Measurements from ENCODE around the gene PIK3IP1. TPM values are rescaled to one million over a fixed set of nuclear protein-coding genes. Genes with fewer than 3 reads are reported as not detected.

The PIK3IP1 gene
- total RNA-seq: 10 to 100 TPM; 25.4 to 47.1 TPM
- polyA plus RNA-seq: 10 to 100 TPM; 11.5 to 34.0 TPM
- long read RNA-seq, donor 1, partial matches to known transcripts: 0 of 4 reads
- long read RNA-seq, donor 1, other reads (novel, unspliced or antisense): 0 of 4 reads
- long read RNA-seq, donor 2, partial matches to known transcripts: 0 of 3 reads
- long read RNA-seq, donor 2, other reads (novel, unspliced or antisense): 0 of 3 reads
- long read RNA-seq, donor 3, partial matches to known transcripts: 0 of 2 reads
- long read RNA-seq, donor 3, other reads (novel, unspliced or antisense): 0 of 2 reads
- long read RNA-seq, donor 4: 0 reads
- long read RNA-seq, donor 5, partial matches to known transcripts: 0 of 5 reads
- long read RNA-seq, donor 5, other reads (novel, unspliced or antisense): 0 of 5 reads

GRCh38 chr22:31292236-31292989 is at the start of gene PIK3IP1:
TSS of gene PIK3IP1 (minus strand) at chr22:31292488. CDS start at chr22:31292344, 144 bp downstream.
- Histone ChIP-seq H3K9ac (ENCODE audit: insufficient read depth in 1 of 2, low read length in 2 of 2) (peak within 1 kb of the TSS in 1 of 2 donors; percentile 33), H3K4me1 (ENCODE audit: control insufficient read depth in 5 of 5, insufficient read depth in 5 of 5, low read length in 5 of 5) (peaks cover 3 to 13% (median 9%) of the 10 kb centered on the region in 5 donors), H3K27me3 (ENCODE audit: control insufficient read depth in 3 of 3, insufficient read depth in 3 of 3, low read length in 2 of 3) (no peaks in the 10 kb centered on the region), H3K36me3 (ENCODE audit: control insufficient read depth in 4 of 4, insufficient read depth in 4 of 4, low read length in 4 of 4) (peaks cover 0 to 6% (median 3%) of the 10 kb centered on the region in 4 donors), H3K27ac (ENCODE audit: low read depth in 1 of 2, low read length in 1 of 2) (peak within 1 kb of the TSS; percentile 98 to 99), H3K4me3 (peak within 1 kb of the TSS; percentile 82), H3K9me3 (ENCODE audit: control insufficient read depth in 4 of 4, insufficient read depth in 3 of 4, low read length in 3 of 4) (no peaks in the 10 kb centered on the region)
- TF ChIP-seq, protein P1, sequence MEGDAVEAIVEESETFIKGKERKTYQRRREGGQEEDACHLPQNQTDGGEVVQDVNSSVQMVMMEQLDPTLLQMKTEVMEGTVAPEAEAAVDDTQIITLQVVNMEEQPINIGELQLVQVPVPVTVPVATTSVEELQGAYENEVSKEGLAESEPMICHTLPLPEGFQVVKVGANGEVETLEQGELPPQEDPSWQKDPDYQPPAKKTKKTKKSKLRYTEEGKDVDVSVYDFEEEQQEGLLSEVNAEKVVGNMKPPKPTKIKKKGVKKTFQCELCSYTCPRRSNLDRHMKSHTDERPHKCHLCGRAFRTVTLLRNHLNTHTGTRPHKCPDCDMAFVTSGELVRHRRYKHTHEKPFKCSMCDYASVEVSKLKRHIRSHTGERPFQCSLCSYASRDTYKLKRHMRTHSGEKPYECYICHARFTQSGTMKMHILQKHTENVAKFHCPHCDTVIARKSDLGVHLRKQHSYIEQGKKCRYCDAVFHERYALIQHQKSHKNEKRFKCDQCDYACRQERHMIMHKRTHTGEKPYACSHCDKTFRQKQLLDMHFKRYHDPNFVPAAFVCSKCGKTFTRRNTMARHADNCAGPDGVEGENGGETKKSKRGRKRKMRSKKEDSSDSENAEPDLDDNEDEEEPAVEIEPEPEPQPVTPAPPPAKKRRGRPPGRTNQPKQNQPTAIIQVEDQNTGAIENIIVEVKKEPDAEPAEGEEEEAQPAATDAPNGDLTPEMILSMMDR (IDR thresholded peaks at IDR 0.05; ENCODE audit: control extremely low read depth, extremely low read depth): peak; percentile 44
- 25 to 26% methylated on average over 19 of the region's 19 CpGs for WGBS, 2 donors
- DNase-seq (peak; percentile 83 to 93 (median 86)), ATAC-seq (ENCODE audit: insufficient read depth, low FRiP score) (peak; percentile 39)

DNA sequence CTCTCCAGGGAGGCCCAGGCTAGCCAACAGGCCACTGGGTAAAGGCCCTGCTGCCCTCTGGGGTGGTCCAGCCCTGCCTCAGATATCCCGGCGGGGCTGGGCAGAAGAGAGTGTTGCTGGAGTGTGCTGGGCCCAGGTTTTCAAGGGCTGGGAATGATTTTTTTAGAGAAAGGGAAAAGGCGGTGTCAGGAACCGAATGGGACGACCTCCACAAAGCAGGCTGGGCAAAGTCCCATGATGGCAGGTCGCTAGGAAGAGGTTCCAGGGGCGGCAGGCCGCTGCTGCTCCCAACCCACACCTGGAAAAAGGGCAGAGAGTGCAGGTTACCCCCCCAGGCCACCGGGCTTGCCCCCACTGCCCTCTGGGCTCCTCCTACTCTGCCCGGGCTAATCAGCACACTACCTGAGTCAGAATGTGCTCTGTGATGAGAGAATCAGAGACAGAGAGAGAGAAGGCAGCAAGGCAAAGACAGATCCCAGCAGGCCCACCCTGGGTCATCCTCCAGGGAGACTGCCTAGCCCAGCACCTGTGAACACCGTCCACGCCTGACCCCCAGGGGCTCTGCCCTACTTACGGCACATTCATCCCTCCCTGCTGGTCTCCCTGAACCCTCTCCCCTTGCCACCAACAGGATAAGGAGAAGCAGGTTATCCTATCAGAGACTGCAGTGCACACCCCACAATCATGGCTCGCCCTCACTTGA is 49.2 kb upstream of the PIK3IP1 start:
- TF ChIP-seq, protein P1 (IDR thresholded peaks at IDR 0.05; ENCODE audit: control extremely low read depth, extremely low read depth): no peak
- peaks cover 3 to 60% (median 41%) of the 10 kb centered on the region in 4 donors for H3K36me3 ChIP-seq (ENCODE audit: control insufficient read depth in 4 of 4, insufficient read depth in 4 of 4, low read length in 4 of 4)

GRCh38 chr22:31340765-31341247 is 48.5 kb upstream of the PIK3IP1 start:
- Histone ChIP-seq H3K9me3 (ENCODE audit: control insufficient read depth in 4 of 4, insufficient read depth in 3 of 4, low read length in 3 of 4) (no peaks in the 10 kb centered on the region), H3K27ac (ENCODE audit: low read depth in 1 of 2, low read length in 1 of 2) (no peak overlapping the region), H3K36me3 (ENCODE audit: control insufficient read depth in 4 of 4, insufficient read depth in 4 of 4, low read length in 4 of 4) (peaks cover 3 to 60% (median 41%) of the 10 kb centered on the region in 4 donors), H3K4me3 (no peak overlapping the region), H3K27me3 (ENCODE audit: control insufficient read depth in 3 of 3, insufficient read depth in 3 of 3, low read length in 2 of 3) (no peaks in the 10 kb centered on the region), H3K9ac (ENCODE audit: insufficient read depth in 1 of 2, low read length in 2 of 2) (no peak overlapping the region), H3K4me1 (ENCODE audit: control insufficient read depth in 5 of 5, insufficient read depth in 5 of 5, low read length in 5 of 5) (peaks cover 4 to 54% (median 25%) of the 10 kb centered on the region in 5 donors)
- ATAC-seq (ENCODE audit: insufficient read depth, low FRiP score) (no peak), DNase-seq (no peak)
- TF ChIP-seq, protein P1 (IDR thresholded peaks at IDR 0.05; ENCODE audit: control extremely low read depth, extremely low read depth): no peak
- WGBS, 2 donors: 4 to 7% methylated on average over 2 of the region's 2 CpGs

More for the DNA sequence above, 49.2 kb upstream of the PIK3IP1 start:
- 84 to 85% methylated on average over 14 of the region's 14 CpGs for WGBS, 2 donors
- no peak for ATAC-seq (ENCODE audit: insufficient read depth, low FRiP score)
- H3K4me1 ChIP-seq (ENCODE audit: control insufficient read depth in 5 of 5, insufficient read depth in 5 of 5, low read length in 5 of 5): peaks cover 4 to 54% (median 25%) of the 10 kb centered on the region in 5 donors
- no peak for DNase-seq
- no peaks in the 10 kb centered on the region for H3K9me3 ChIP-seq (ENCODE audit: control insufficient read depth in 4 of 4, insufficient read depth in 3 of 4, low read length in 3 of 4)
- H3K4me3 ChIP-seq: no peak overlapping the region
- H3K27me3 ChIP-seq (ENCODE audit: control insufficient read depth in 3 of 3, insufficient read depth in 3 of 3, low read length in 2 of 3): no peaks in the 10 kb centered on the region
- H3K9ac ChIP-seq (ENCODE audit: insufficient read depth in 1 of 2, low read length in 2 of 2): peak overlapping the region; percentile 11 to 21
- H3K27ac ChIP-seq (ENCODE audit: low read depth in 1 of 2, low read length in 1 of 2): no peak overlapping the region
